OCI-LY7 (cell line): Measurements from ENCODE around the gene EGFLAM. TPM values are rescaled to one million over a fixed set of nuclear protein-coding genes. Genes with fewer than 3 reads are reported as not detected.

Source experiments
- BruUV-seq: library from RNA; stranded (reverse); fragments of 400-500 nt; replicated peaks from 2 replicates; lab custom pipeline; 2021; lab: Mats Ljungman, UMichigan
- CTCF ChIA-PET: fragments of 300-600 bp; sonication (Branson Sonifier 250); formaldehyde crosslinking; loops from one replicate; lab custom pipeline; 2022; ENCODE audit warnings: antibody characterized with exemption; ENCODE audit not compliant: unreplicated experiment; lab: Charles Lee
- POLR2A ChIA-PET: fragments of 300-600 bp; sonication (Branson Sonifier 250); formaldehyde crosslinking; loops from one replicate; lab custom pipeline; 2022; ENCODE audit warnings: antibody characterized with exemption; lab: Charles Lee
- DNase-seq: peaks from one replicate; pipeline ENCODE4 v3.0.0-alpha.2; 2015; ENCODE audit warnings: low spot score
- H2AFZ ChIP-seq: fragments of 200-600 bp; sonication (generic), shearing (Covaris generic); 2 replicates; pipeline ENCODE4 v1.6.1; 2014; ENCODE audit warnings: mild to moderate bottlenecking, antibody characterized with exemption, low read length, moderate library complexity
- H3K27ac ChIP-seq: fragments of 200-600 bp; sonication (generic); 2 replicates; pipeline ENCODE4 v1.5.1; 2014; ENCODE audit warnings: mixed run types, low read depth, mild to moderate bottlenecking, moderate library complexity, low read length, inconsistent platforms; ENCODE audit not compliant: poor library complexity, severe bottlenecking
- H3K36me3 ChIP-seq: fragments of 200-600 bp; sonication (generic); 2 replicates; pipeline ENCODE4 v1.6.1; 2014; ENCODE audit warnings: mild to moderate bottlenecking, antibody characterized with exemption, low read length, moderate library complexity, mixed read lengths; ENCODE audit not compliant: insufficient read depth
- H3K4me1 ChIP-seq: fragments of 200-600 bp; sonication (generic); 2 replicates; pipeline ENCODE4 v1.5.1; 2014; ENCODE audit warnings: mild to moderate bottlenecking, low read length; ENCODE audit not compliant: insufficient read depth, poor library complexity, severe bottlenecking
- H3K4me2 ChIP-seq: fragments of 200-600 bp; sonication (generic); 2 replicates; pipeline ENCODE4 v1.6.1; 2014; ENCODE audit warnings: mild to moderate bottlenecking, low read length
- H3K4me3 ChIP-seq: fragments of 200-600 bp; sonication (generic); 2 replicates; pipeline ENCODE4 v1.5.1; 2014; ENCODE audit warnings: mild to moderate bottlenecking, low read depth, low read length; ENCODE audit not compliant: poor library complexity, severe bottlenecking
- H3K79me2 ChIP-seq: fragments of 200-600 bp; sonication (generic); 2 replicates; pipeline ENCODE4 v1.6.1; 2016; ENCODE audit warnings: low read depth, mild to moderate bottlenecking, low read length, moderate library complexity, mixed read lengths; ENCODE audit not compliant: insufficient read depth
- H3K9me2 ChIP-seq: fragments of 200-600 bp; sonication (generic); 2 replicates; pipeline ENCODE4 v1.6.1; 2016; ENCODE audit warnings: mild to moderate bottlenecking, low read length, mixed read lengths; ENCODE audit not compliant: insufficient read depth
- H3K9me3 ChIP-seq: fragments of 200-600 bp; sonication (generic); 2 replicates; pipeline ENCODE4 v1.6.1; 2014; ENCODE audit warnings: mild to moderate bottlenecking, mixed run types, low read length, mixed read lengths
- H4K20me1 ChIP-seq: fragments of 200-600 bp; sonication (generic); 2 replicates; pipeline ENCODE4 v1.6.1; 2014; ENCODE audit warnings: mild to moderate bottlenecking, antibody characterized with exemption, low read length, moderate library complexity, mixed read lengths; ENCODE audit not compliant: insufficient read depth
- EZH2phosphoT487 ChIP-seq: fragments of 200-600 bp; sonication (generic); IDR thresholded peaks from 2 replicates; pipeline ENCODE4 v1.6.1; 2018; ENCODE audit warnings: low read depth, borderline replicate concordance, mild to moderate bottlenecking, mixed run types, antibody characterized with exemption, low read length, moderate library complexity, mixed read lengths
- intact Hi-C: fragments of 100-400 bp; cut with micrococcal nuclease; formaldehyde crosslinking; loops from one replicate; pipeline ENCODE4 v1.10.0; 2022; ENCODE audit not compliant: unreplicated experiment
- total RNA-seq, 2 experiments: library from RNA; depleted of rRNA in 1 of 2; stranded (reverse); fragments of >200 nt in 1 of 2; shearing (Covaris generic) in 1 of 2; gene quantifications; 2 replicates each; pipeline ENCODE4 v1.2.3, GENCODE V29; 2014 to 2022
- TF ChIP-seq, protein P1 (sequence below): fragments of 200-600 bp; sonication (generic); conservative IDR thresholded peaks from 2 replicates; pipeline ENCODE4 v1.5.1; 2014; ENCODE audit warnings: mild to moderate bottlenecking, antibody characterized with exemption, low read length, moderate library complexity, mixed read lengths

EGFLAM gene
- total RNA-seq, 2 experiments from 2014 or later, result not detected

DNA sequence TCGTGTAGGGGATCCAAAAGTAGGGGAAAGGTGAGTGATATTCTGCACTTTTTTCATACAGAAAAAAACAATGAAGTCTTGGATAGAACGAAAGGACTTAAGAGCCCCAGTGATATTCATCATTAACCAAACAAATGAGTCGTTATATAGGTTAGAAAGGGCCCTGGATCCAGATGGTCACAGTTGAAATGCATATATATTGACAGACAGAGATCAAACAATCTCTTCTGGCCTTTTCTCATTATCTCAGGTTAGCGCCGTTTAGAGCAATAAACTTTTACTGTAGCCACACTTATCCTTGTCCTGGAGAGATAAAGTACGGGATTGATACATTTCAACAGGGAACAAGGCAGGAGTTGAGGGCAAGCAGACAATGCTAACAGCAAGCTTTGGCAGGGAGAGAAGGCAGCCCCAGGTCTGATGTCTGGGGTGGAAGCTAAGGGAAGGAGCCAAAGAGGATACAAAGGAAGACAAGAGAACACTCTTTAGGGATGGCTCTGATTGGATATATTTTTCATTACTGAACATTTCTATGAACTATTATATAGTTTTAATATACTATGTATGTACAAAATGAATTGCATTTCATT lies 221.1 kb downstream of the EGFLAM start:
- H4K20me1 ChIP-seq, result no peaks in the 10 kb centered on the region
- ChIA-PET CTCF (no interaction called here), POLR2A (interaction anchor here (0.9 kb wide), 1 partner anchor 26 kb away, joined by 5 read pairs; no protein-coding TSS in a partner anchor)
- H3K27ac ChIP-seq, result no peak overlapping the region
- H3K79me2 ChIP-seq, result no peaks in the 10 kb centered on the region
- intact Hi-C loops, result no loop called here
- no peaks in the 10 kb centered on the region for H3K36me3 ChIP-seq
- no peak overlapping the region for H3K4me2 ChIP-seq
- DNase-seq, result no peak
- TF ChIP-seq, protein P1, sequence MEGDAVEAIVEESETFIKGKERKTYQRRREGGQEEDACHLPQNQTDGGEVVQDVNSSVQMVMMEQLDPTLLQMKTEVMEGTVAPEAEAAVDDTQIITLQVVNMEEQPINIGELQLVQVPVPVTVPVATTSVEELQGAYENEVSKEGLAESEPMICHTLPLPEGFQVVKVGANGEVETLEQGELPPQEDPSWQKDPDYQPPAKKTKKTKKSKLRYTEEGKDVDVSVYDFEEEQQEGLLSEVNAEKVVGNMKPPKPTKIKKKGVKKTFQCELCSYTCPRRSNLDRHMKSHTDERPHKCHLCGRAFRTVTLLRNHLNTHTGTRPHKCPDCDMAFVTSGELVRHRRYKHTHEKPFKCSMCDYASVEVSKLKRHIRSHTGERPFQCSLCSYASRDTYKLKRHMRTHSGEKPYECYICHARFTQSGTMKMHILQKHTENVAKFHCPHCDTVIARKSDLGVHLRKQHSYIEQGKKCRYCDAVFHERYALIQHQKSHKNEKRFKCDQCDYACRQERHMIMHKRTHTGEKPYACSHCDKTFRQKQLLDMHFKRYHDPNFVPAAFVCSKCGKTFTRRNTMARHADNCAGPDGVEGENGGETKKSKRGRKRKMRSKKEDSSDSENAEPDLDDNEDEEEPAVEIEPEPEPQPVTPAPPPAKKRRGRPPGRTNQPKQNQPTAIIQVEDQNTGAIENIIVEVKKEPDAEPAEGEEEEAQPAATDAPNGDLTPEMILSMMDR, result no peak
- no peak for TF ChIP-seq EZH2phosphoT487
- no peak overlapping the region for H3K4me3 ChIP-seq
- H3K9me3 ChIP-seq, result no peaks in the 10 kb centered on the region
- no peaks in the 10 kb centered on the region for H3K4me1 ChIP-seq
- BruUV-seq, result no TSS peak
- H3K9me2 ChIP-seq, result no peaks in the 10 kb centered on the region
- H2AFZ ChIP-seq, result no peak overlapping the region

DNA sequence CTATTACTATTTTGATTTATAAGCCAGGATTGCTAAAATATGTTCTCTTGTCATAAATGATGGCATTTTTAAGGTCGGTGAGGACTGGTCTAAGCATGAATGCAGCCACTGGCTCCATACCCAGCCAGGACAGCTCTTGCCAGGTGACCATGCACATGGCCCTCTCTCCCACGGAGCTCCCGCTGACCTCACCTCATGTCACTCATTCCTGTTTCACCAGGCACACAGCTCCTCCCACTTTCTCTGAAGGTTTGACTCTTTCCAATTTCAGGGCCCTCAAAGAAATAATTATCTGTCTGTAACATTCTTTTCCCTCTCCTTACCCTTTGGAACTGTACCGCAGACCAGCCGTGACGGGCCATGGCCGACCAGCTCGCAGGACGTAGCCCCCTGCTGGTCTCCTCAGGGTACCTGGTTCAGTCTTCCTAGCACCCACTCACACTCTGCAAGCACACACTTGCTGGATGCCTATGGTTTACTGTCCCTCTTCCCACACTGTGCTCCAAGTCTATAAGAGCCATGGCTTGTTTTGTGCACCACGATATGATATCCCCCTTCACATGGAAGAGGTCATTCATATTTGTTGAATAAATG lies 225.5 kb downstream of the EGFLAM start:
- Histone ChIP-seq H4K20me1 (no peaks in the 10 kb centered on the region), H3K4me3 (no peak overlapping the region), H3K27ac (no peak overlapping the region), H3K9me2 (no peaks in the 10 kb centered on the region), H3K79me2 (no peaks in the 10 kb centered on the region), H3K4me1 (no peaks in the 10 kb centered on the region), H3K36me3 (no peaks in the 10 kb centered on the region), H3K4me2 (no peak overlapping the region), H3K9me3 (no peaks in the 10 kb centered on the region), H2AFZ (no peak overlapping the region)
- TF ChIP-seq, protein P1, result 0 out of 2 replicates have a peak, but pooled peaks have one; percentile 16
- TF ChIP-seq EZH2phosphoT487, result no peak
- intact Hi-C loops, result no loop called here
- DNase-seq, result no peak
- no TSS peak for BruUV-seq
- ChIA-PET CTCF (no interaction called here), POLR2A (no interaction called here)

DNA sequence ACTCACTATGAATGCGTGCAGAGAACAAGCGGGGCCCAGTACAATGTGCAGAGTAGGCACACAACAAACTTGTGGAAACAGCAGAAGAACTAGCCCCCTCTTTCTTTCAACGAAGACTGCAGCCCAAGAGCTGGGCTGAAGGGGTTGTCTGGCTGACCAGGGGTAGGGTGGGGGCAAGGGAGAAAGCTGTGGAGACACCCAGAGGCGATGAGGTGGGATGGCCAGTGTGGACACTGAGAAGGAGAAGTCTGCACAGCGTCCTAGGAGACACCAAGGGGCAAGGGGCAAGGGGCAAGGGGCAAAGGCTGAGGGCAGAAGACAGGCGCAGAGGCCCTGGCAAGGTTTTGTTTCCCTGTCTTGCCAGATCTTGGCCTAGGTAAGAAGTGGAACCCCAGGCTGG lies 235.8 kb downstream of the EGFLAM start:
- intact Hi-C loops, result no loop called here
- Histone ChIP-seq H4K20me1 (no peaks in the 10 kb centered on the region), H3K4me1 (no peaks in the 10 kb centered on the region), H3K4me2 (no peak overlapping the region), H3K4me3 (no peak overlapping the region), H3K9me3 (no peaks in the 10 kb centered on the region), H2AFZ (no peak overlapping the region), H3K27ac (no peak overlapping the region), H3K9me2 (no peaks in the 10 kb centered on the region), H3K36me3 (no peaks in the 10 kb centered on the region), H3K79me2 (no peaks in the 10 kb centered on the region)
- no peak for DNase-seq
- ChIA-PET POLR2A (no interaction called here), CTCF (no interaction called here)
- BruUV-seq, result no TSS peak
- TF ChIP-seq, protein P1, result no peak
- TF ChIP-seq EZH2phosphoT487, result no peak
